Measurements from ENCODE around the gene CSHL1.
A peak's percentile ranks its signal among the peaks of the same experiment; 100 is the strongest.

Gene CSHL1

DNA sequence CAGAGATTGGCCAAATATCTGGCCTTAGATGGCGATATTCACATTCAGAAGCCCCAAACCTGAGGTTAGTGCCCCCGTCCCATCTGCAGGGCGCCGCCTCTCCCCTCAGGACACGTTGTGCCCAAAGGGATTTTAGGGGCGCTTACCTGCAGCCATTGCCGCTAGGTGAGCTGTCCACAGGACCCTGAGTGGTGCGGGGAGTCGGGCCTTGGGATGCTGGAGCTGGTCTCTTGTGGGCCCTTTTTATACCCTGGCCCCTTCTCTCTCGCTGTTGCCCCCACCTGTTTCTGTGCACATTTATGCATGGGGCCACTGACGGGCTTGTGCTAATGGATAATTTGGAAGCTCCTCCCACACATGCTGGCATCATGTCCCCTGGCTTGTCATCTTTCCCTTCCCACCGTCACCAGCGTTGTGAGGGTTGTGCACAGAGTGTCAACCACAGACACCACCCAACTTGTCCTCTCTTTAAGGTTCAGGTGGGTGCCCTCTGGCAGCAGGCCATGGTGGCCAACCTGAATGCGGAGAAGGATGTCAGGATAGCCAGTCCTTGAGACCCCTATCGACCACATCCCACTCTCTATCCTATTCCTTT lies at the start of gene CSHL1:
Gene CSHL1 (minus strand): TSS at position 218 of the 595 bp plus-strand sequence. CDS start 62 bp downstream, at position 156.
- no peak for DNase-seq

GRCh38 chr17:63960430-63960829 lies 49.4 kb upstream of the CSHL1 start:
- DNase-seq = no peak

- no peak for DNase-seq
These were observed 48.9 kb upstream of the CSHL1 start for GRCh38 chr17:63960006-63960405.

GRCh38 chr17:63956296-63956920 lies 45.4 kb upstream of the CSHL1 start:
- no peak for DNase-seq

DNA sequence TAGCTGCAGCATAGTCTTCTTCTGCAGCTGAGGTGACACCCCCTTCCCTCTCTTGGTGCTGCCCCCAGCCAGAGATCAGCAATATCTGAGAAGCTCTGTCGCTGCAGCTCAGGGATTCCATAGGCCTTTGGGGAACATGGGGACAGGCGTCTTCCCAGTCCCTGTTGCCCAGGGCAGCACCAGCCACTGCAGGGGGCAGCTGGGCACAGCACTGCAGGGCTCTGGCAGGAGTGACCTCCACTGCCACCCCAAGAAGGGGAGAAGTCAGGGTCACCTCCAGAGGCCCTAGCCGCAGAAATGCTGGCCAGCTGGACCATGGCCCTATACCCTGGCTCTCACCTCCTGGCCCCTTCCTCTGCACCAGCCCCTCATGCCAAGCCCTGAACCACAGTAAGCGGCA lies 44.7 kb upstream of the CSHL1 start:
- no peak for DNase-seq

DNA sequence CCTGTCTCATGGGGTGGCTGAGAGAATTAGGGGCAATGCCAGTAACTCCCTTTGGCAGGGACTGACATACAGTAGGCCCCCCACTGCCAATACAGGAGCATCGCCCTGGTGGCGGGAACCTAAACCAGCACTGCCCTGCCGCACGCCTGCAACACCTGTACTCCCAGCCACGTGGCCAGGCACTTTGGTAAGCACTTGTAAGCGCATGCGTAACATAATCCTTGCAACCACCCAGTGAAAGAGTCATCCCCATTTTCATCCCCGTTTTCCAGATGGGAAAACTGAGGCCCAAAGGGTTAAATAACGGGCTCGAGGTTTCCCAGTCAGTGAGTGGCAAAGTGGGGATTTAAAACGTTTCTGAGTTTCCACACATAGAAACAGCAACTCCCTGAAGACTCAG lies 44.2 kb upstream of the CSHL1 start:
- no peak for DNase-seq

GRCh38 chr17:63954402-63955063 lies 43.5 kb upstream of the CSHL1 start:
- DNase-seq = no peak

GRCh38 chr17:63950940-63951907 lies 40.2 kb upstream of the CSHL1 start:
- no peak for DNase-seq

GRCh38 chr17:63949576-63950250 lies 38.7 kb upstream of the CSHL1 start:
- DNase-seq = no peak

- no peak for DNase-seq
These were observed 37.5 kb upstream of the CSHL1 start for GRCh38 chr17:63948521-63948920.

DNA sequence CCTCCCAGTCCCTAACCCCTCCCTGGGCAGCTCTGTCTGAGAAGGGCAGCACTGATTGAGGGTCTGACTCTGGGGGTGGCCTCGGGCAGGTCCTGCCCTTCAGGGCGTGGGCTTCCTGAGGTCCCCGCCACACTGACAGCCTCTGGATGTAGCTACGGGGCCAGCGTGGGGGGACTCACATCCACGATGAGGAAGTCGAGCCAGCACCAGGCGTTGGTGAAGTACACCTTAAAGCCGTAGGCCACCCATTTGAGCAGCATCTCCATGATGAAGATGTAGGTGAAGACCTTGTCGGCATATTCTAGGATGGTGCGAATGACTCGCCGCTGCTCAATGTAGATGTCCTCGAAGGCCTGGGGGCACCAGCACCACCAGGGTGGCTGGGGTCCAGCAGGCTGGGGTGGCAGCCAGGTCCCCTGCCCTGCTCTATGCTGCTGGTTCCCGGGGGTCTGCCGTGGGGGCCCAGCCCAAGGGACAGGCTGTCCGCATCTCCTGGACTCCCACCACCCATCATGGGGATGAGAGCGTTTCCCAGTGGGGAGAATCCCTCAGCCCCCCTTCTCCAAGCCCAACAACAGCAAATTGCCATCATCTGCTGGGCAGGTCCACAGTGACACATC lies 36.8 kb upstream of the CSHL1 start:
- no peak for DNase-seq

- peak; percentile 11 for DNase-seq
These were observed 35.6 kb upstream of the CSHL1 start for GRCh38 chr17:63946440-63947363.

DNA sequence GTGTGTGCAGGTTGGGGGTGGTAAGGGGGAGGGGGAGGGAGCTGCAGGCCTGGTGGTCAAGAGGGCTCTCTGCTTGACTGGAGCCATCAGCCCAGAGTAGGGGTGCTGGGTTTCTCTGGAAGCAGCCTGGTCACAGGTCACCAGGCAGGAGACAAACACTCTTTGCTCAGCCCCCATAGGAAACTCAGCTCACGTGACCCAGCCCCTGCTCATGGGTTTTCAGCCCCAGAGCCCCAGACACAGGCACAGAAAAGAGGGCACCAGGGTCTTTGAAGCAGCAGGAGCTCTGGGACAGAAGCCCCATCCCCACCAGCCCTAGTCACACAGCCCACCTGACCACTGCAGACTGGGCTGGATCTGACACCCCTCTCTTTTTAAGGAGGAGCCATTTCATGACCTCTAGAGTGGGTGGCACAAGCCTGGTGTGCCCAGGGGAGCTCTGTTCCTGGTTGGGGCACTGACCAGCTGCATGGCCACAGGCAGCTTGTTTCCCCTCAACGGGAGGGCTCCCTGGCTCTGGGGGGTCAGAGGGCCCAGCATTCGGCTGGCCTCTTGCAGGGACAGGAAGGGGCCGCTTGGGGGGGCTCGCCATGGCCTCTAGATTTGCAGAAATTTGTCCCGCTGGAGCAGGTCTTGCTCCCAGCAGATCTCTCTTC lies 34.9 kb upstream of the CSHL1 start:
- no peak for DNase-seq

- DNase-seq = no peak
These were observed 33.9 kb upstream of the CSHL1 start for GRCh38 chr17:63944736-63945499.

GRCh38 chr17:63943745-63944144 lies 32.7 kb upstream of the CSHL1 start:
- DNase-seq = no peak

DNA sequence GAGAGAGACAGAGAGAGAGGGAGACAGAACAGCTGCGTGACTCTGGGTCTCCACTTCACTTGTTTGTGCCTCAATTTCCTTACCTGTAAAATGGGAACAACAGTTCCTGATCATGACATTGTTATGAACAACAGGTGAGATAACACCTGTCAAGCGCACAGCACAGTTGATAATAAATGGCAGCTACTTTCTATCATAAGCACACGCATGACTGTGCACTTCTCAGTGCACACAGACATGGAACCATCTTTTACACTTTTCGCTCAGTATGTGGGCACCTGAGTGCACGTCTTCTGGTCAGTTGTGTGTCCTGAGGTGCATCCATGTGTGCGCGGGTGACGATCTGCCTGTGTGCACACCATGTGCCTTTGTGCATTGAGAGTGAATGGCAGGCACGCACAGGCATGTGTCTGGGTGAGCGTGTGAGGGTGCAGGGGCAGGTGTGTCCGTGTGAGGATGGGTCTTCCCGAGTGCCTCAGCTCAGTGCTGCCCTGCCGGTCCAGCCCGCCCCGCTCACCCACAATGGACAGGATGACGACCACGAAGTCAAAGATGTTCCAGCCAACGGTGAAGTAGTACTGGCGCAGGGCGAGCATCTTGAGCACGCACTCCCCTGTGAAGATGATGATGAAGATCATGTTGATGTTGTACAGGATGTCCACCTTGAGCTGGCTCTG lies 31.4 kb upstream of the CSHL1 start:
- DNase-seq = no peak

DNA sequence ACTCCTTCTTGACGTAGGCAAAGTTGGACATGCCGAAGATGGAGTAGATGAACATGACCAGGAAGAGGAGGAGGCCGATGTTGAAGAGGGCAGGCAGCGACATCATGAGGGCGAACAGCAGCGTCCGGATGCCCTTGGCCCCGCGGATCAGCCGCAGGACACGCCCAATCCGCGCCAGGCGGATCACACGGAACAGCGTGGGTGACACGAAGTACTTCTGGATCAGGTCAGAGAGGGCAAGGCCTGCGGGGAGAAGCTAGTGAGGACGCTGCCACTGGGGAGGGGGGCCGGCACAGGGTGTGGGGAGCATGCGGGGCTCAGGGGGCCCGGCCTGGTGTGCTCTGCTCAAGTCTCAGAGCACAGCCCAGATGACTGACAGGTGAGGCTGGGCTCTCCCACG lies 30.7 kb upstream of the CSHL1 start:
- DNase-seq = no peak

DNA sequence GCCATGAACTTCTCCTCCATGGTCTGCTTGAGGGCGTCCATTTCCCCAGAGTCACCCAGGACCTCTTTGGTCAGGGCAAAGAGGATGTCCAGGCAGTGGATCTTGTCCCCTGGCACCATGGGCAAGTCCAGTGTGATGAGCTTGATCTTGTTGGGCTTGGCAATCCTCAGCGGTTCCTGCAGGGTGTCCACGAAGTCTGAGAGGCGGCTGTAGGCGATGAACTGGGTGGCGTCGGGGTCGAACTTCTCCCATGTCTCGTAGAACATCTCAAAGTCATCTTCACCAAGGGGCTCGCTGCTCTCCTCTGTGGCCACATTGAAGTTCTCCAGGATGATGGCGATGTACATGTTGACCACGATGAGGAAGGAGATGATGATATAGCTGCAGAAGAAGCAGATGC lies 30.1 kb upstream of the CSHL1 start:
- DNase-seq = no peak

GRCh38 chr17:63940584-63940983 lies 29.5 kb upstream of the CSHL1 start:
- DNase-seq = no peak
